HS-5 (cell line): ENCODE data around the gene LONRF2.
A peak's percentile ranks its signal among the peaks of the same experiment; 100 is the strongest.
"Not testable (repeated sequence)": the region's sequence is repeated elsewhere in the genome, so short reads cannot be mapped to it uniquely, and the experiment has no call there.

Experiments used
- DNase-seq: peaks from one replicate; pipeline ENCODE4 v3.0.0-alpha.2; 2012; ENCODE audit warnings: low read depth

LONRF2 gene

DNA sequence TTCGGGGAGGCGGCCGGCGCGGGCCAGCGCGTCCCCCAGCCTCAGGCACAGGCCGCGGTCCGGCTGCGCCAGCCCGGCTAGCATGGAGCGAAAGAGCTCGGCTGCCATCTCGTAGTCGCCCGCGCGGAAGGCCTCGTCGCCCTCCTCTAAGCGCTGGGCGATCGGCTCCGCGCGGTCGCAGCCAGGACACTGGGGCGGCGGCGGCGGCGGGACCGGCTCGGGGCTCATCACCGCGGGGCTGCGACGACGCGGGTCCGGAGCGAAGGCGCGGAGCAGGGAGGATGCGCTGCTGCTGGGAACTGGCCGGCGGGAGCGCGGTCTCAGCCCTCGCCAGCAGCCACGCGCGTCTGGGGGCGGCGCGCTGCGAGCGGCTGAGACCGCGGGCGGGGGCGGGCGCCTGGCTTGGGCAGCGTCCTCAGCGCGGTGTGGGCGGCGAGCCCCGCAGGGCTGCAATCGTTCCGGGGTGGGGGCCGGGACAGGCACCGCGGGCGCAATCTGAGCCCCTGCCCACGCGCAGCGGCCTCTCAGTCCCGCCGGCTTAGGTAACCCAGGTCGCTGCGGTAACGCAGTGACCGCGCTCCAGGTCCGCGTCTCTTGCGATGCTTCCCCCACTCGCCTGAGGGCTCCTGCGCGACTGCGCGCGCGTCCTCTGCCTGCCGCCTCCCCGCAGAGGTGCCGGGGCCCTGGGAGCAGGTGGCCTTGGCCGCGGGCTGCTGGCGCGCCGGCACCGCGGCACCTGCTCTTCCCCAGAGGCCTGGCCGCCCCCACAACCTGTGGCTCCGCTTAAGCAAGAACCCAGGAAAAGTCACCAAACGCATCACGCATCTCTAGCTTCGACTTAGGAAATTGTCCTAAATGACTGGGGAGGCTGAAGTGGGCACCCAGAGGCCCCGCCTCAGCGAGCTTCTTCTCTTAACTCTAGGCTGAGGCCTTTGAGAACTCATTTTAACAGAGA is at the start of gene LONRF2:
LONRF2 (minus strand) TSS at position 636 of the 955 bp plus-strand sequence; CDS start at position 228, 408 bp downstream.
- no peak for DNase-seq

GRCh38 chr2:100367163-100367562 is 44.9 kb upstream of the LONRF2 start:
- no peak for DNase-seq

GRCh38 chr2:100365434-100365833 is 43.1 kb upstream of the LONRF2 start:
- DNase-seq = peak; percentile 95

- DNase-seq = not testable (repeated sequence)
Observed at GRCh38 chr2:100362269-100362668, 40.0 kb upstream of the LONRF2 start.

GRCh38 chr2:100359576-100359975 is 37.3 kb upstream of the LONRF2 start:
- DNase-seq = no peak

DNA sequence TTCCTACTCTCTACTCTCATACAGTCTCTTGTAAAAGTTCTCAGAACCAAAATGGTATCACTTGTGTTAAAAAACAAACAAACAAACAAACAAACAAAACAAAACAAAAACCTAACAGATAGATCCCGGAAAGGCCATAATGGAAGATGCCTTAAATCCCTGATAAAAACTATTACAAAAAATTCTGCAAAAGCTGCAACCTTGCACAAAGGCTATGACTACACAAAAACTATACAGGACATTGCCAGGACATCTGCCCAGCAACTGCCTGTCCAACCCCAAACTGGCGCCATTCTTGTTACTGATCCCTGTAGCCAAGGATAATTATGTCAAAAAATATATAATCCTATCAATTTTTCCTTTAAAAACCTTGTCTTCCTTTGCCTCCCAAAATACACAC is 36.3 kb upstream of the LONRF2 start:
- DNase-seq = no peak

GRCh38 chr2:100352521-100352920 is 30.2 kb upstream of the LONRF2 start:
- DNase-seq = no peak

GRCh38 chr2:100350661-100351185 is 28.4 kb upstream of the LONRF2 start:
- DNase-seq = no peak

GRCh38 chr2:100345144-100345543 is 22.8 kb upstream of the LONRF2 start:
- DNase-seq = not testable (repeated sequence)

DNA sequence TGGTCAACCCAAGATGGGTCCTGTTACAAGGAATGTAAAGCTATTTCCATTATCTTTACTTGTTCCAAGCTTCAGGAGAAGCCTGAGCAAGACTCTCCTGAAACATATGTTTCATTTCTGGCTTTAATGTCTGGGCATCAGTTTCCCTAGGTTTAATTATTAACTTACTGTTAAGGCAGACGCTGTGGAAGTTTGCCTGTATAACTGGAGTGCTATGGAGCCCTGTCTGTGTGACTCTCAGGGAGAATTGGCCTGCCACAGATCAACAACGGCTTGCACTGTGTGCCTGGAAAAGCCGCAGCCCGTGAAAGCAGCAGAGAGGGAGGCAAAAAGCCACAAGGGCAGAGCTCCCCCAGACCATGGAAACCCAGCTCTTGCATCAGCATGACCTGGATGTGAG is 22.1 kb upstream of the LONRF2 start:
- DNase-seq = no peak

- not testable (repeated sequence) for DNase-seq
Observed at GRCh38 chr2:100342466-100342865, 20.2 kb upstream of the LONRF2 start.

DNA sequence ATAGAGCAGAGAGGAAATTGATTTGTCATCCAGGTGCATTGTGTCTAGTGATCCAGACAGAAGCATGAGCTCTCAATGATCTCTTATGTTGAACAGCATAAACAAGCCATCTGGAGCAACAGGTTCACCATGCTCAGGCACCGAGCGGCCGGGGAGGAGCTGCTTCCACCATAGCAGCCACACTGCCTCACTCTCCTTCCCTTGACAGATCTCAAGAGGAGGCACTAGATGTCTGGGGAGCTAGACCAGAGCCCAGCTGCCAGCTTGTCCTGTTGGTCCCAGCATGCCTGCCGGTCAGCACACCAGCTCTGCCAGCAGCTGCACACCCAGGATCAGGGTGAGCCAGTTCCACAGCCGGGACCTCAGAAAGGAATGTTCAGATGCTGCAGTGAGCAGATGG is 17.5 kb upstream of the LONRF2 start:
- DNase-seq = no peak

DNA sequence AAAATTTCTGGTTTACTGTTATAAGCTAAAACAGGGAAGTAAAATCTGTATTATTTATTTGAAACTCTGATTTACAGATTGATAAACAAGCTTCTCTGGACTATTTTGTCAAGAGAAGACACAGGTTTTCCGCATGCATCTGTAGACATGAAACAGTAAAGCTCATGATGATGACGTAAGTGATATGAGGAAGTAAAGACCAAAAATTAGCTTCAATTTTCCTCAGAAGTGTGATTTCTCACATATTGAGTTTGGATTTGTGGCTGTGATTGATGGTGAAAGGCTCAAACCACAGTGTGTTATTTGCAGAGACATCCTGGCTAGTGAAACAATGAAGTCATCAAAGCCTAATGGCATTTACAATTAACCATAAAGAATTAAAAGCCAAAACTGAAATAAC is 12.6 kb upstream of the LONRF2 start:
- no peak for DNase-seq

GRCh38 chr2:100327742-100328141 is 5.4 kb upstream of the LONRF2 start:
- no peak for DNase-seq

GRCh38 chr2:100321179-100321865 is 979 bp downstream of the LONRF2 start:
- DNase-seq = no peak

- DNase-seq = no peak
Observed at GRCh38 chr2:100320547-100321178, 1.6 kb downstream of the LONRF2 start.

GRCh38 chr2:100317634-100318033 is 4.7 kb downstream of the LONRF2 start:
- DNase-seq = no peak

DNA sequence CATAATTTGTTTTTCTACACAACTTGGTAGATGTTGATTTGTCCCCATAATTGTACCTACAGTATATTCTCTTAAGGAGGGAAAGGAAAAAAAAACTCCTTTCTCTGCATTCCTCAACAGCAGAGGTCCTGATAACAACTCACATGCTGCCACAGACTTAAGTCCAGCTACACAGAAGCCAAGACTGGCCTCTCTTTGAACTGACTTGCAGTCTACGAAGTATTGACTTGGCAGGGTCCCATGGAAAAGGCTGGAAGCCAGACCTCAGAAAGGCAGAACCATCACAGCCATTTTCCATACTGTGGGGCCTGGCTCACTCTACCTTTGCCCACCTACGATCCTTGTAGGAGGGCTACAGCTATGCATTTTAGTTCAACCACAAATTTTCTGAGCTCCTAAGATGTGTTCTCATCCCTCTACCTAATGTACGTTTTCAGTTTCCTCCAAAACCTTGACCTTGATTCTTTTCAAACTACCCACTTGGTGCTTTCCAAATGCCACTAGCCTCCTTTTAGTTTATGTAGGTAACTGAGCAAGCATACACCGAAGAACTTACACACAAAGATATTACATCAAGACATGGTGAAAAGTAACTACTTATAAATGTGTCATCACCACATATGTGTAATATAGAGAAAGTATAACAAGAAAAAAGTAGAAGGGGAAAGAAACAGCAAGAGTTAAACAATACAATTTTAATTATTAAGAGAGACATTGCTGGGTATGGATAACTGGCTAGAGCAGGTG is 12.2 kb downstream of the LONRF2 start:
- no peak for DNase-seq

DNA sequence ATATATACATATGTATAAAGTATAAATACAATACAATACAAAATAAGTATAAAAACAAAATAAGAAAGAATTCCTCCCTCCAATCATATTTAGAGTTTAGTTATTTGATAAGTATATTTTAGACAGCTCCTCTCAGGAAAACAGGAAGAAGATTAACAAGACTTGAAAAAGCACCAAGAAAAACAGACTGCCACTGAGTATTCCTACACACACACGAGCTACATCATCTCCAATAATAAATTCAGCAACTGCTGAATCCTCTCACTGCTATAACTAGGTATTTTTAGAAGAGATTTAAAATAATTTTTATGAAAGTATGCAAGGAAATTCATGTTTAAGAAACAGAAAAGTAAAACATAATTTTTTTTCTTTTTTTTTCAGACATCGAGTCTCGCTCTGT is 13.0 kb downstream of the LONRF2 start:
- no peak for DNase-seq

GRCh38 chr2:100303744-100304143 is 18.6 kb downstream of the LONRF2 start:
- DNase-seq = no peak

DNA sequence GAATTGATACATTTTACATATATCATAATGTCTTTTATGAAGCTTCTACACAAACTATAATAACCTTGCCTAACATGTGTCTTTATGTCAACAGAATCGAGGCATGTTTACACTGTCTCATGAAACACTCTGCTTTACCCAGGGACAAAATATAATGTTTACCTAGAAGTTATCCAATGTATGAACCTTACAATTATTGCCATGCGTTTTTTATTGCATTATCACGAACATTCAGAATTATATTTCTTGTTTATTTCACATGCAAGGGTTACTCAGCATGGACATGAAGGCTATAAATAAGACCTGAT is 19.8 kb downstream of the LONRF2 start:
- no peak for DNase-seq
